C4-2B (cell line): ENCODE data around the gene NT5C3A.
"Not testable (repeated sequence)": the region's sequence is repeated elsewhere in the genome, so short reads cannot be mapped to it uniquely, and the experiment has no call there.

Source experiments
- H3K27ac ChIP-seq: fragments of 450-650 bp; 2 replicates; pipeline ENCODE4 v1.5.1; 2017
- ZFX ChIP-seq: fragments of 450-650 bp; IDR thresholded peaks from 2 replicates; pipeline ENCODE4 v1.6.1; 2017
- TF ChIP-seq, protein P1 (sequence below): fragments of 450-650 bp; conservative IDR thresholded peaks from 2 replicates; pipeline ENCODE4 v1.5.1; 2017; ENCODE audit warnings: mild to moderate bottlenecking

The NT5C3A gene

DNA sequence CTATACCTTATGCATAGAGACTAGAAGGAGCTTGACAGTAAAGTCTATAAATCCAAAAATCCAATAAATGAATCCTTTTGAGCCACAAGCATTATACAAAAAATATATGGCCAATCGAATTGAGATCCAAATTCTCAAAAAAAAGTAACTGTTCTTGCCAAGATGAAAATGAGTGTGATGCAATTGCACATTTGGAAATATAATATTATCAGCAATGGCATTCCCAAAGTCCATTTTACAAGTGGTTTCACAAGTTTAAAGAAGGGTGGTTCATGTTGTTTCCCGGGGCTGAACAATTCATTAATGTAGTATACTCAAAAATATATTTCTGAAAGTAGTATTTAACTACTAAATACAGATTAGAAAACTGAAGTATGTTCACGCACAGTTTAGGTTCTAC is 39.3 kb upstream of the NT5C3A start:
- no peak overlapping the region for H3K27ac ChIP-seq
- TF ChIP-seq, protein P1, sequence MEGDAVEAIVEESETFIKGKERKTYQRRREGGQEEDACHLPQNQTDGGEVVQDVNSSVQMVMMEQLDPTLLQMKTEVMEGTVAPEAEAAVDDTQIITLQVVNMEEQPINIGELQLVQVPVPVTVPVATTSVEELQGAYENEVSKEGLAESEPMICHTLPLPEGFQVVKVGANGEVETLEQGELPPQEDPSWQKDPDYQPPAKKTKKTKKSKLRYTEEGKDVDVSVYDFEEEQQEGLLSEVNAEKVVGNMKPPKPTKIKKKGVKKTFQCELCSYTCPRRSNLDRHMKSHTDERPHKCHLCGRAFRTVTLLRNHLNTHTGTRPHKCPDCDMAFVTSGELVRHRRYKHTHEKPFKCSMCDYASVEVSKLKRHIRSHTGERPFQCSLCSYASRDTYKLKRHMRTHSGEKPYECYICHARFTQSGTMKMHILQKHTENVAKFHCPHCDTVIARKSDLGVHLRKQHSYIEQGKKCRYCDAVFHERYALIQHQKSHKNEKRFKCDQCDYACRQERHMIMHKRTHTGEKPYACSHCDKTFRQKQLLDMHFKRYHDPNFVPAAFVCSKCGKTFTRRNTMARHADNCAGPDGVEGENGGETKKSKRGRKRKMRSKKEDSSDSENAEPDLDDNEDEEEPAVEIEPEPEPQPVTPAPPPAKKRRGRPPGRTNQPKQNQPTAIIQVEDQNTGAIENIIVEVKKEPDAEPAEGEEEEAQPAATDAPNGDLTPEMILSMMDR, result no peak
- TF ChIP-seq ZFX, result no peak

DNA sequence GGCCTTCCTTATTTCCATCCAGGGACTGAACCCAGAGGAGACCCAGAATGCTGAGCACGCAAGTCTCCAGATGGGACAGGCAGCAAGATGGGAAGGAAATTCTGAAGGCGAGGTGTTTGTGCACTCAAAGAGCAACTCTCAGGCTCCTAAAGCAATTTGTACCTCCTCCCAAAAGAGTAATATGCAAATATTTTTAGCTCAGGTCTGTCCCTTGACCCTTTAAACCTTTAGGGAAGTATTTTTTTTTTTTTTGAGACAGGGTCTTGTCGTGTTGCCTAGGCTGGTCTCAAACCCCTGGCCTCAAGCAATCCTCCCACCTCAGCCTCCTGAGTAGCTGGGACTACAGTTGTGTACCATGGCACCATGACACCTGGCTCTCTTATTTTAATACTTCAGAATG is 38.2 kb upstream of the NT5C3A start:
- TF ChIP-seq, protein P1, result no peak
- no peak for TF ChIP-seq ZFX
- no peak overlapping the region for H3K27ac ChIP-seq

DNA sequence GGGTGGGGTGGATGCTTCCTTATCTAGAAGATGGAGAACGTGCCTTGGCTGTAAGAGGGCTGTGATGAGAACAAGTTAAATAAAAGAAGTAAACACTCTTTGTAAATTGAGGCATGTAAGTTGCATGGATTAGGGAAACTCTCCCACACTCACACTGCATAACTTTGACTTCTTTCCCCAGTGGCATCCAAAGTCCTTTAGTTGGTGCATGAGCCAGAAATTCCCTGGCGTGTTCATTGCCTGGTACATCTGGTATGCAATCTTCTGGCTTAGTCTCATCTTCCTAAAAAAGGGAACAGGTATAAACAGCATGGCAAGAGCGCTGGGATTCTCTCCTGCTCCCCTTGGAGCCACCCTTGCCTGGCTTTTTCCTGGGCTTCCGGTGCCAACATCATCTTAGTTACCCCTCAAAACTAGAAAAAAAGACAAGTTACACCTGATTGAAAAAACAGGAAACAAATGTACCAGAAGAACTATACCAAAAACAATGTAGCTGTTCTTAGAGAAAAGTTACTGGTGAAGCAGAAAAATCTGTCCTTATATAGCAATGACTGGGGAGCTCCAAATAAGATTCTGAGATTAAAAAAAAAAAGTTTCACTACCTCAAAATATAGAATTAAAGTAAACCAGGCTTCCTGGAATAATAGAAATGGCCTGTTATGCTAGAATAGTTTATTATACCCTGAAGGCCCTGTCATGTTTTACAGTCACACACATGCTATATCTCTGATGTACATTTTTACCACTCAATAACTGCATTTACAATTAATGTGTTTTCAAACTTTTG is 36.8 kb upstream of the NT5C3A start:
- TF ChIP-seq, protein P1, result no peak
- TF ChIP-seq ZFX, result no peak
- no peak overlapping the region for H3K27ac ChIP-seq

DNA sequence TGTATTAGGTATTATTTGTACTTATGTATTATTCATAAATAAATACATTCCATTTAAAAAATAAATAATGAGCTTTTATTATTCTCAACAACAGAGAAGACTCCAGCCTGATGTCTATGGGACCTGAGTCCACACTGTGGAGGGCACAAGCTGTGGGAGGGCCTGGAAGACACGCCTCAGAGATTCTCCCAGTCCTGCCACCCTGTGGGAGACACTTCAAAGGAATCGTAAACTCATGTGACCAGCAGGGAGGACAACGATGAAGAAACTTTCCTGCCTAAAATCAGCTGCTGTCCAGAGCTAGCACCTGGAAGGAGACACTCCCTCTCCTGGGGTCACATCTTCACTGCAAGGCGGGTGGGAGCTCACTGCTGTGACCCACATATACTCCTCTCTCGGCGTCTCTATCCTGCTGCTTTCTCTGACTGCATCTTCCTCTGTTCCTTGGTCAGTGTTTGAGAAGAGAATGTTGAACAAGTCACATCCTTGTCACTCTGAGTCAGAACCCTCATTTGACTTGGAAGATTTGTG is 32.2 kb upstream of the NT5C3A start:
- not testable (repeated sequence) for H3K27ac ChIP-seq

DNA sequence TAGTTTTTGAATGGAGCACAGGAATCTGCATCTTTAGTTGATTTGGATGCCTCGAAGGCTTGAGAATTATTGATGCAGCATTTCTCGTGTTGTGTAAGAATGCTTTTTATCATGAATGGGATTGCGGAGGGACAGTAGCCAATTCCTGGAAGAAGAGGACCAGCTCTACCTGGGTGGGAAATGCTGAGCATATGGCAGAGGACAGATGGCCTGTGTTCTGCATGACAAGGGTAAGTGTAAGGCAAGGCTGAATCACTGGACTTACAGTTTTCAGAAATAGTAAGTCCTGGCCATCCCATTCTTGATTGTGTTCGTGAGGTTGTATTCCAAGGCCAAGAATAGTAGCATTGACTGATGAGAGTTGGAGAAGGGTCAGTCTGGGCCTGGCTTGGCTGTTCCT is 30.7 kb upstream of the NT5C3A start:
- TF ChIP-seq ZFX, result no peak
- TF ChIP-seq, protein P1, result no peak
- no peak overlapping the region for H3K27ac ChIP-seq

DNA sequence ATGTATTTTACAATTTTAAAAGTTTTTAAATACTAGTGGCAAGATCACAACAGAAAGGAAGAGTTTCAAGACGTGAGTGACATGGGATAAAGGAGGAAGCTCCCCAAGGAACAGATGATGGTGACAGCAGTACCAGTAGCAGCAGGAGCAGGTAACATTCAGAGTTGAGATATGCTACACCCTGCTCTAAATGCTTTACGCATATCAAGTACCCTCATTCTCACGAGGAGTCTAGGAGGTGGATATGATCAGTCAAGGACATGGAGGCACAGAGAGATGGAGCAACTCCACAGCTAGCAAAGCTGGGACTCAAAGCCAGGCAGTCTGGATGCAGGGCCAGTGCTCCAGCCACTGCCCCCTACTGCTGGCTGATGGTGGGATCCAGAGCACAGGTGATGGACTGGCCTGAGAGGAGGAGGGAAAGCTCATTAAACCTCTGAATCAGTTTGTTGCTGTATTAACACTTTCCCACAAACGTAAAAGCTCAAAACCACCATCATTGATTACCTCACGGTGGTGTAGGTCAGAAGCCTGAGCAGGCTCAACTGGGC is 29.1 kb upstream of the NT5C3A start:
- TF ChIP-seq, protein P1, result no peak
- no peak for TF ChIP-seq ZFX
- no peak overlapping the region for H3K27ac ChIP-seq

DNA sequence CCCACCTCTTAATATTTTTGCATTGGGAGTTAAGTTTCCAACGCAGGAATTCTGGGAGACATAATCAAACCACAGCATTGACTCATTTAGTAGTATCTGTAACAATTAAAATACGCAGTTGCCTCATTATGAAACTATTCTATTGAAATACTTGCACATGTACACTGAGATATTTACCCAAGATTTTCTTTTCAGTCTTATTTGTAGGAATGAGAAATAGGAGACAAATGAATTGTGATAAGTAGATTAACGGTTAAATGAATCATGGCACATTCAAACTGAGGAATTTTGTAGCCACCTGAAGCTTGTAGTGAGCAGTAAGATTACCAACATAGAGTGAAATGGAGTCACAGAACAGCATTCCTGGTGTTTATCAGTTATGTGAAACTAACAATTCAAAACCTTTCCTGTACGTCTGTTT is 28.5 kb upstream of the NT5C3A start:
- TF ChIP-seq, protein P1, result no peak
- no peak for TF ChIP-seq ZFX
- H3K27ac ChIP-seq, result no peak overlapping the region

DNA sequence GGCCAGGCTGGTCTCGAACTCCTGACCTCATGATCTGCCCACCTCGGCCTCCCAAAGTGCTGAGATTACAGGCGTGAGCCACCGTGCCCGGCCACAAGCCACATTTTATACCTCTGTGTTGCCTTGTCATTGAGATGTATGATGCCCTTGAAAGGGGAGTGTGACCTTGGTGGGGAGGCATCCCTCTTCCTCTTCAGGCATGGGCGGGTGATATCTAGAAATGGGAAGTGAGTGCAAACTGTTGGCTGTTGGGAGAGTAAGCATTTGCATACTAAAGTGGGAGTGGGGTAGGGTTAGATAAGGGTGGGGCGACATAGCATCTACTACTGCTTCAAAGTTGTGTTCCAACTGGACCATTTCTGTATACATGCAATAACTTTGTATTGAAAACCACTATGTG is 26.6 kb upstream of the NT5C3A start:
- H3K27ac ChIP-seq, result no peak overlapping the region
- TF ChIP-seq, protein P1, result no peak
